Fibroblast of skin of left quadriceps (primary cell): ENCODE measurements around the gene LIN9.
A peak's percentile ranks its signal among the peaks of the same experiment; 100 is the strongest.
"Not testable (repeated sequence)": the region's sequence is repeated elsewhere in the genome, so short reads cannot be mapped to it uniquely, and the experiment has no call there.

Source experiments
- DNase-seq, 2 experiments: peaks; one replicate each; pipeline ENCODE4 v3.0.0-alpha.2; 2013; ENCODE audit warnings: low read depth in 2 of 2

The LIN9 gene, protein sequence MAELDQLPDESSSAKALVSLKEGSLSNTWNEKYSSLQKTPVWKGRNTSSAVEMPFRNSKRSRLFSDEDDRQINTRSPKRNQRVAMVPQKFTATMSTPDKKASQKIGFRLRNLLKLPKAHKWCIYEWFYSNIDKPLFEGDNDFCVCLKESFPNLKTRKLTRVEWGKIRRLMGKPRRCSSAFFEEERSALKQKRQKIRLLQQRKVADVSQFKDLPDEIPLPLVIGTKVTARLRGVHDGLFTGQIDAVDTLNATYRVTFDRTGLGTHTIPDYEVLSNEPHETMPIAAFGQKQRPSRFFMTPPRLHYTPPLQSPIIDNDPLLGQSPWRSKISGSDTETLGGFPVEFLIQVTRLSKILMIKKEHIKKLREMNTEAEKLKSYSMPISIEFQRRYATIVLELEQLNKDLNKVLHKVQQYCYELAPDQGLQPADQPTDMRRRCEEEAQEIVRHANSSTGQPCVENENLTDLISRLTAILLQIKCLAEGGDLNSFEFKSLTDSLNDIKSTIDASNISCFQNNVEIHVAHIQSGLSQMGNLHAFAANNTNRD

DNA sequence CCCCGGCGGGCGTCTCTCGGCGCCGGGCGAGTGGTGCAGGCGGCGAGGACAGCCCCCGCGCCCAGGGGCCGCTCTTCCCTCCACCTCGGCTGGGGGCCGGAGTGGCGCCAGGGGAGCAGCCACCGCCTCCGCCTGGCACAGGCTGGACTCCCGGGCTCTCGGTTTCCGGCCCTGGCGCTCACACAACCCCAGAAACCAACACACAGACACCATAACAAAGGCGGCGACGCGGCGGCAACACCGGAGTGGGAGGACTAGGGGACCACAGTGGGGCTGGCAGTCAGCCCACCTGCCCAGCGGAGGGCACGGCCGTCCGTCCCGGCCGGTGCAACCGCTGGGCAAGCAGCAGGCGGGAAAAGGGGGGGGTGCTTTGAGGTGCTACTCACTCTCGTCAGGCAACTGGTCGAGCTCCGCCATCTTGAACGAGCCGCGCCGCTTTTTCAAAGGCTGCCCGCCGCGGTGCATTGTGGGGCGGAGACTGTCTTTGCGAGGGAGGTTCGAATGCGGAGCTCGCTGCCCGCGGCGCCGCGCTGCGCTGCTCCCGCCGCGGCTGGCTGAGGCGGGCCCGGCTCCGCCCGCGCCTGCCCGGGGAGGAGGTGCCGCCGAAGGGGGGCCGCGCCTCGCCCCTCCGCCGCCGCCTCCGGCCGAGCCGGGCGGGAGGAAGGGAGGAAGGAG is at the start of gene LIN9:
Gene LIN9 (minus strand): TSS at position 442 of the 675 bp plus-strand sequence. CDS start 25 bp downstream, at position 417.
- peak; percentile 78 for DNase-seq

- no peak for DNase-seq
Measured at GRCh38 chr1:226357416-226357815, 48.5 kb upstream of the LIN9 start.

DNA sequence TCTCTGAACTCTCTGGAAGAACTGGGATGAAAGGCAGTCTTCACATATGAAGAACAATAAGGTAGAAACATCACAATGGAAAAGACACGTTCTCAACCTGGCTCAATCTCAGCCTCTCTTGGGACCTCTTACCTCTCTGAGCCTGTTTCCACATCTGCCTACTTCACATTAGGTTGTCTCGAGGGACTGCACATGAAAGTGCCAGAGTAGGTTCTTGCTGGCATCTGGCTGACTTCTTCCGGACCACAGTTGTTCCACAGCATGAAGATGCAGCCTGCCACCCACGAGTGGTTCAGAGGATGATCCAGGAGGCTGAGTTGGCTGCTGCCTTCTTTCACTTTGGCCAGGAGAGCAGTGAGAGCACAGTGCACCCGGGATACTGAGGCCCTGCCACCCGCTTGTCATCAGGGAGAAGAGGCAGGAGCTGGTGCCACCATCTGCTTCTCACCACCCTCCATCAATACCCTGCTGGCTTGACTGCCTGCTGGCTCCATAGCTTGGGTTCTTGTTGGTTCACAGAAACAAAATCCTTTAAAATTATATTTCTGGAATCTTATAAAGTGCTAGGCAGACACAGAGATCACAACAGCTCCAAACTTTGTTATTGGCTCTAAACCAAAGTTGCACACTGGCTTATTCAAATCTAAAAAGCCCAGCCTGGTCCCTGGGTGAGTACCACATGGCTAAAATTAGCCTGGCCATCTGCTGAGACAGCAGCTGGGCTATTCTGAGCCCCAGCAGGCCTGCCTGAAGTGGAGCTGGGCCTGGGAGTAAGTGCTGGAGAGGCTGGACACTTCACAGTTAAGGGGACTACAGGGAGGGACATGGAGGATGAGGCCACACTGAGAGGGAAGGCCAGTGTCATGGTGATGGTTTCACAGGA is 46.9 kb upstream of the LIN9 start:
- DNase-seq = no peak

GRCh38 chr1:226355016-226355415 is 46.1 kb upstream of the LIN9 start:
- no peak for DNase-seq

GRCh38 chr1:226353698-226354525 is 44.9 kb upstream of the LIN9 start:
- no peak for DNase-seq

- no peak for DNase-seq
Measured at GRCh38 chr1:226351709-226352108, 42.7 kb upstream of the LIN9 start.

GRCh38 chr1:226350519-226350865 is 41.5 kb upstream of the LIN9 start:
- DNase-seq = no peak

DNA sequence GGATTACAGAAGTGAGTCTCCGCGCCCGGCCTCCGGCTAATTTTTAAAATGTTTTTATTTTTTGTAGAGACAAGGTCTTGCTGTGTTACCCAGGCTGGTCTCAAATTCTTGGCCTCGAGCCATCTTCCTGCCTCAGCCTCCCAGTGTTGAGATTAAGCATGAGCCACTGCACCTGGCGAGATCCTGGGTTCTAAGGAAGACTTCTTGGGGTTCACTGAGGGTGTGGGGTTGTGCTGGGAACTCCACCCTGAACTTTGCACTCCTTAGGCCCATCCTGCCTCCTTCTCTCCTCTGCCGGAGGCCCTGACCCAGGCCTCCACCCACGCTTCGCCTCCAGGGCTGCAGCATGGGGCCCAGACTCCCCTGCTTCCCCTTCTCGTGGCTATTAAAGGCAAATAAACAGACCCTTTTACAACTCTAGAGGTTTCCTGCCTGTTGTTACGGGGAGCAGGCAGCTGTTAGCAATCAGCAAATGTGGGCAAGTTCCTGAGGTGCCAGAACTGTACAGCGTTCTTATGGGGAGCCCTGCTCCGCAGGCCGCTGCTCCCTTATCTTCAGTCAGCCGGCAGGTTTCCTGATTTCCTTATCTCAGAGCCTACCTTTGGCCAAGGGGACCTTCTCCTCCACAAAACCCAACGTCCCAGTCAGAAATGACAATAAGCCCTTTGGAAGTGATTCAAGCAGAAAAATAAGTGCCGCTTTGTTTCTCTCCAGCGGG is 41.0 kb upstream of the LIN9 start:
- no peak for DNase-seq

DNA sequence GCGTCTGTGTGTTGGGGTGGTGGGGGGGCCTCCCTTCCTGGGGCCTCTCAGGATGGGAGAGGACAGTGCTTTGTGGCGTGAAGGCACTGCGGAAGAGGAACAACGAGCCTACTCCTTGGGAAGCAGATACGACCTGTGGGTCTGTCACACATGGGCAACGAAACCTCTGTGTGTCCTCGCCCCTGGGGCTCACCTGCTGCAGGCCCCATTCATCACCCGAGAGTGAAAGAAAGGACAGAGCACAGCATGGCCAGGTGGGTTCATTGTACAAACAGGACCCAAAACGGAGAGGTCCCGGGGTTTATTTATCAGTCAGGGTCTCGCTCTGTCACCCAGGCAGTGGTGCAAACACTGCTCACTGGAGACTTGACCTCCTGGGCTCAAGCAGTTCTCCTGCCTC is 40.1 kb upstream of the LIN9 start:
- no peak for DNase-seq

GRCh38 chr1:226344441-226345259 is 35.7 kb upstream of the LIN9 start:
- DNase-seq = no peak

DNA sequence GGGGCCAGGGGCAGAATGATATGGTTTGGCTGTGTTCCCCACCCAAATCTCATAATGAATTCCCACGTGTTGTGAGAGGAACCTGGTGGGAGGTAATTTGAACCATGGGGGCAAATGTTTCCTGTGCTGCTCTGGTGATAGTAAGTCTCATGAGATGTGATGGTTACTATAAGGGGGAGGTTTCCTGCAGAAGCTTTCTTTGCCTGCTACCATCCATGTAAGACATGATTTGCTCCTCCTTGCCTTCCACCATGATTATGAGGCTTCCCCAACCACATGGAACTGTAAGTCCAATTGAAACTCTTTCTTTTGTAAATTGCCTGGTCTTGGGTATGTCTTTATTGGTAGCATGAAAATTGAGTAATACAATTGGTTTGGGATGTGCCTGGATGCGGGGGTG is 33.7 kb upstream of the LIN9 start:
- DNase-seq = no peak

DNA sequence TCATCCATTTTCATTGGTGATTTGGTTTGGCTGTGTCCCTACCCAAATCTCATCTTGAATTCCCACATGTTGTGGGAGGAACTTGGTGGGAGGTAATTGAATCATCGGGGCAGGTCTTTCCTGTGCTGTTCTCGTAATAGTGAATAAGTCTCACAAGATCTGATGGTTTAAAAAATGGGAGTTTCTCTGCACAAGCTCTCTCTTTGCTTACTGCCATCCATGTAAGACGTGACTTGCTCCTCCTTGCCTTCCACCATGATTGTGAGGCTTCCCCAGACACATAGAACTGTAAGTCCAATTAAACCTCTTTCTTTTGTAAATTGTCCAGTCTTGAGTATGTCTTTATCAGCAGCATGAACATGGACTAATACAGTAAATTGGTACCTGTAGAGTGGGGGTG is 31.1 kb upstream of the LIN9 start:
- DNase-seq = not testable (repeated sequence)

DNA sequence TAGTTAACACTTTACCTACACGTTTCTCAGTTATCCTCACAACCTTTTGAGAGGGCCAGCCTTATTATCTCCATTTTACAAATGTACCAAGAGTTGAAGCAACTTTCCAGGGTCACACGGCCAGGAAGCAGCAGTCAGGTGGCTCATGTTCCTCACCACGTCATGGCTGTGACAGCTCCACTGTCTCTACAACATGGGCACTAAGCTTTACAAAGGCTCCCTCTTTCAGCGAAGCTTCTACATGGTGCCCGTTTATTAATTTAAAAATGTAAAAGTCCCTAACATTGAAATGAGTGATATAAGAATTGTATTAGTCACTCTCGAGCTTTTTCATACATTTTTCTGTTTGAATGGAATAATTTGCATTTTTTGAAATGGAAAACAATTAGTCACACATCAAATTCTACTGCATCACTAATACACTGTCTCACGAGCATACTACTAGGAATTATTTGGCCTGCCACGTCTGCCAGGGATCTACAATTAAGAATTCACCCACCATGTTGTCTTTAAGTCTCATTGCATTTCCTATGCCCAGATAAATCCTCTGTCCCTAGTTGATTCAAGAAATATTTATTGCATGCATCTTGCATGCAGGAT is 28.4 kb upstream of the LIN9 start:
- DNase-seq = no peak

GRCh38 chr1:226335661-226336060 is 26.7 kb upstream of the LIN9 start:
- no peak for DNase-seq

- no peak for DNase-seq
Measured at GRCh38 chr1:226332947-226333346, 24.0 kb upstream of the LIN9 start.

DNA sequence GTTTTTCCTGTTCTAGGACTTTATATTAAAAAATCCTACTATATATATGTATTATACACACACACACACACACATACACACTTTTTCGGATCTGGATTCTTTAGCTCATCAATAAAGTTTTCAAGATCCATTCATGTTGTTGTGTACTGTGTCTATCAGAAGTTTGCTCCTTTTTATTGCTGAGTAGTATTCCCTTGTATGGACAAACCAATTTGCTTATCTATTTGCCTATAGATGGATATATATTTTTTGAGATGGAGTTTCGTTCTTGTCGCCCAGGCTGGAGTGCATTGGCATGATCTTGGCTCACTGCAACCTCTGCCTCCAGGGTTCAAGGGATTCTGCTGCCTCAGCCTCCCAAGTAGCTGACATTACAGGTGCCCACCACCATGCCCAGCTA is 20.3 kb upstream of the LIN9 start:
- DNase-seq = no peak

DNA sequence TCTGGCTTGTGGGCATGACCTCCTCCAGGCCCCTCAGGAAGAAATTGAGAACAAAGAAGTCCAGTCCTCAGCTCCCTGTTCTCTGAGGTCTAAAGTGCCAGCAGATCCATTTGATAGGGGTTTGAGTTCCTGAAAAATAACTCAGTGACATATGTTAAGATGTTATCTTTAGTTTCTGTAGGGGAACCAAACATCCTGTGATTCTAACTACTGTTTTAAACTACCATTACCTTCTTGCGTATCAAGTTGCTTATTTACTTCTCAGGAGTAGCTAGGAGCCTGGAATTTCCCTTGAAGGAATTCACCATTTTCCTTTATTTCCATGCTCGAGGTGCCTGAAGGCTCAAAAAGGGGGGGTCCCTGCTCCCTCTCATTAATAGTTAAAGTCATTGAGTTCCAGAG is 18.8 kb upstream of the LIN9 start:
- no peak for DNase-seq

- no peak for DNase-seq
Measured at GRCh38 chr1:226325178-226325577, 16.2 kb upstream of the LIN9 start.

GRCh38 chr1:226324479-226324878 is 15.5 kb upstream of the LIN9 start:
- no peak for DNase-seq
